Measurements from ENCODE around the gene LHX1. TPM values are rescaled to one million over a fixed set of nuclear protein-coding genes. Genes with fewer than 3 reads are reported as not detected.
A peak's percentile ranks its signal among the peaks of the same experiment; 100 is the strongest.

LHX1 gene
- total and polyA plus RNA-seq, 8 donors: 0.17 to 0.82 (median 0.25) TPM; not detected in 3

DNA sequence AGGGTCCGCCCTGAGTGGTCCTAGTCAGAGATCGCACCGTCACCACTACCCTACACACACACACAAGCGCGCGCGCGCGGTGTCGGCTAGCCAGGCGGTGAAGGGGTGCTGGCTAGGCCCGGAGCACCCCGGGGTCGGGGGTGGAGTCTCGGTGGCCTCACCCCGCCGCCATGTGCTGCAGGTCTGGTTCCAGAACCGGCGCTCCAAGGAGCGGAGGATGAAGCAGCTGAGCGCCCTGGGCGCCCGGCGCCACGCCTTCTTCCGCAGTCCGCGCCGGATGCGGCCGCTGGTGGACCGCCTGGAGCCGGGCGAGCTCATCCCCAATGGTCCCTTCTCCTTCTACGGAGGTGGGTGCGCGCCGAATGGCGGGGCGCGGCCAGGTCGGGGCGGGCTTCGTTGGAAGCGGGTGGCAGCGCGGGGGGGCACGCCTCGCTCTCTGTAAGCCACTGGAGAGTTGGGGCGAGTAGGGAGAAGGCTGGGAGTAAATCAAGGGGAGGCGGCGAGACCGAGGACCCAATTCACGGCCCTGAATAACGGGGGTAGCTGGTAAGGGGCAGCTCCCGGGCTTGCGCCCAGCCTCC is 4.8 kb downstream of the LHX1 start:
- H3K9me3 ChIP-seq: no peaks in the 10 kb centered on the region
- H3K4me1 ChIP-seq: peaks cover 0 to 37% of the 10 kb centered on the region in 2 donors
- ATAC-seq (peak; percentile 13), DNase-seq (peak in 1 of 4 donors; percentile 81)
- no peaks in the 10 kb centered on the region for H3K36me3 ChIP-seq
- H3K27me3 ChIP-seq: peaks cover 100% of the 10 kb centered on the region in 2 donors
- TF ChIP-seq, protein P1, sequence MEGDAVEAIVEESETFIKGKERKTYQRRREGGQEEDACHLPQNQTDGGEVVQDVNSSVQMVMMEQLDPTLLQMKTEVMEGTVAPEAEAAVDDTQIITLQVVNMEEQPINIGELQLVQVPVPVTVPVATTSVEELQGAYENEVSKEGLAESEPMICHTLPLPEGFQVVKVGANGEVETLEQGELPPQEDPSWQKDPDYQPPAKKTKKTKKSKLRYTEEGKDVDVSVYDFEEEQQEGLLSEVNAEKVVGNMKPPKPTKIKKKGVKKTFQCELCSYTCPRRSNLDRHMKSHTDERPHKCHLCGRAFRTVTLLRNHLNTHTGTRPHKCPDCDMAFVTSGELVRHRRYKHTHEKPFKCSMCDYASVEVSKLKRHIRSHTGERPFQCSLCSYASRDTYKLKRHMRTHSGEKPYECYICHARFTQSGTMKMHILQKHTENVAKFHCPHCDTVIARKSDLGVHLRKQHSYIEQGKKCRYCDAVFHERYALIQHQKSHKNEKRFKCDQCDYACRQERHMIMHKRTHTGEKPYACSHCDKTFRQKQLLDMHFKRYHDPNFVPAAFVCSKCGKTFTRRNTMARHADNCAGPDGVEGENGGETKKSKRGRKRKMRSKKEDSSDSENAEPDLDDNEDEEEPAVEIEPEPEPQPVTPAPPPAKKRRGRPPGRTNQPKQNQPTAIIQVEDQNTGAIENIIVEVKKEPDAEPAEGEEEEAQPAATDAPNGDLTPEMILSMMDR (IDR thresholded peaks at IDR 0.05): no peak
- H3K4me3 ChIP-seq: peak overlapping the region in 1 of 2 donors; percentile 25
- no peak overlapping the region for H3K27ac ChIP-seq
- intact Hi-C loops (cut with DNase I): no loop called here

DNA sequence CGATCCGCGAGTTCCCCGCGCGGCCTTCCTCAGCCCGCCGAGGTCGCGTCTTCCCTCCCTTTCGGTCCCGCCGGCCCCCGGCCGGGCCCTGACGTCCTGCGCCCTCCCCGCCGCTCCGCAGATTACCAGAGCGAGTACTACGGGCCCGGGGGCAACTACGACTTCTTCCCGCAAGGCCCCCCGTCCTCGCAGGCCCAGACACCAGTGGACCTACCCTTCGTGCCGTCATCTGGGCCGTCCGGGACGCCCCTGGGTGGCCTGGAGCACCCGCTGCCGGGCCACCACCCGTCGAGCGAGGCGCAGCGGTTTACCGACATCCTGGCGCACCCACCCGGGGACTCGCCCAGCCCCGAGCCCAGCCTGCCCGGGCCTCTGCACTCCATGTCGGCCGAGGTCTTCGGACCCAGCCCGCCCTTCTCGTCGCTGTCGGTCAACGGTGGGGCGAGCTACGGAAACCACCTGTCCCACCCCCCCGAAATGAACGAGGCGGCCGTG is 5.4 kb downstream of the LHX1 start:
- TF ChIP-seq, protein P1 (IDR thresholded peaks at IDR 0.05): no peak
- Histone ChIP-seq H3K27ac (no peak overlapping the region), H3K9me3 (no peaks in the 10 kb centered on the region), H3K36me3 (no peaks in the 10 kb centered on the region), H3K4me3 (peak overlapping the region in 1 of 2 donors; percentile 25), H3K27me3 (peaks cover 100% of the 10 kb centered on the region in 2 donors), H3K4me1 (peaks cover 0 to 31% of the 10 kb centered on the region in 2 donors)
- DNase-seq: no peak
- intact Hi-C loops (cut with DNase I): no loop called here
- ATAC-seq: no peak

DNA sequence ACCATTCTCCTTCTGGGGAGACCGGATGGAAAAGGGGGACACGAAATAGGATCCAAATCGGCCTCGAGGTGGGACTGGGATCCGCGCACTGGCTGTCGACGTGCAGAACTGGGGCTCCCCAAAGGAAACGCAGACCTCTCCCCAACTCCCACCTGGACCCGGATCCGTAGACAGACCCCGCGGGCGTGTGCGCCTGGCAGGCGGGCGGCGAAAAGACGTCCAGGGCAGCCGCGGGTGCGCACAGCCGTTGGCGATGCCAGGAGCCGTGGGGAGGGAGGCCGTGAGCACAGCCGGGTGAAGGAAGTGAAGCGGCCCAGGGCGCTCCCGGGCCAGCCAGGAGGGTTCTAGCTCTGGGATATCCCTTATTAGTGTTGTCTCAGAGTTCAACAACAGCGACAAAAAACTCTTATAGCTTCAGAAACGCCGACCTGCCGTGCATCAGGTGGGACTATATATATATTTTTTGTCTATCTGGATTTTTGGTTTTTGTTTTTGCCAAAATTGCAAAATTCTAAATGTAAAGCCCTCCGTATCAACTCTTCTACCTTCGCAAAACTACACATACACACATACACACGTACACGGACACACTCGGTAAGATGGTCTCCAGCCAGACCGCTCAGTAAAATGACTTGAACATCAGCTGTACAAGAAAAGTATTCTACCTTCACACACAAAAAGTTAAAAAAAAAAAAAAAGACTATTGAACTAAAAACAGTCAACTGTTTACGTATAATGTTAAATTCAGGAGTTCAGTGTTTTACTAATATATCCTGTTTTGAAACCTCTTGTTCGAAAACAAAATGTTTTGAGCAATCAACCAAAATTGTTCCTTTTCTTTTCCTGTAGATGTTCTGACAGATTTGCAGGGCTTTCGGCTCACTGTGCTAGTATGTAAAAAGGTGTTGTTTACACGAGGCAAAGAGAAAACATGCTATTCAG is 6.2 kb downstream of the LHX1 start:
- DNase-seq (peak in 1 of 4 donors; percentile 83), ATAC-seq (no peak)
- peaks cover 0 to 28% of the 10 kb centered on the region in 2 donors for H3K4me1 ChIP-seq
- no peaks in the 10 kb centered on the region for H3K36me3 ChIP-seq
- intact Hi-C loops (cut with DNase I): no loop called here
- H3K27ac ChIP-seq: no peak overlapping the region
- no peaks in the 10 kb centered on the region for H3K9me3 ChIP-seq
- TF ChIP-seq, protein P1 (IDR thresholded peaks at IDR 0.05): no peak
- H3K27me3 ChIP-seq: peaks cover 94% of the 10 kb centered on the region in 2 donors
- H3K4me3 ChIP-seq: no peak overlapping the region

DNA sequence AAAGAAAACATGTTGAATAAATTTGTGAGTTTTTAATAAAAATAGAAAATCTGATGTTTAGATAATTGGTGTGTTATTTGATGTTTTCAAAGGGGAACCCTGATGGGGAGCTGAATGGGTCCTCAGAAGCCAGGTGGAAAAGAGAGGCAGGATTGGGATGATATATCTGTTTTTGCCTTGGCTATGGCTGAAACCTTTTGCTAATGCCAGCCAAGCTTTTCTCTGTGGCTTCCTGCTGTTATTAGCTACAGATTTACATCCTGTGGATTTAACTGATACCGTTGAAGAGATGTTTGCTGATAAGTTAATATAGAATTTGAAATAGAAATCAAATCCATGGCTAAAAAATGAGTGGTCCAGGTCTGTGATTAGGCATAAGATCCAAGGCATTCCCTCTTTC is 7.3 kb downstream of the LHX1 start:
- Histone ChIP-seq H3K27me3 (peaks cover 83 to 84% of the 10 kb centered on the region in 2 donors), H3K9me3 (no peaks in the 10 kb centered on the region), H3K4me3 (no peak overlapping the region), H3K27ac (no peak overlapping the region), H3K4me1 (peaks cover under 1 to 22% of the 10 kb centered on the region in 2 donors), H3K36me3 (no peaks in the 10 kb centered on the region)
- TF ChIP-seq, protein P1 (IDR thresholded peaks at IDR 0.05): no peak
- ATAC-seq (no peak), DNase-seq (no peak)
- intact Hi-C loops (cut with DNase I): no loop called here

- DNase-seq: no peak
- H3K4me1 ChIP-seq: peaks cover 6 to 28% of the 10 kb centered on the region in 2 donors
- H3K9me3 ChIP-seq: no peaks in the 10 kb centered on the region
- H3K4me3 ChIP-seq: no peak overlapping the region
- H3K27ac ChIP-seq: no peak overlapping the region
- no peak for ATAC-seq
- H3K27me3 ChIP-seq: peaks cover 78% of the 10 kb centered on the region in 2 donors
- TF ChIP-seq, protein P1 (IDR thresholded peaks at IDR 0.05): no peak
- intact Hi-C loops (cut with DNase I): no loop called here
- H3K36me3 ChIP-seq: no peaks in the 10 kb centered on the region
Observed at GRCh38 chr17:36945140-36945539, 7.9 kb downstream of the LHX1 start.

Data from left lung (tissue), 10 donors.